CD4-positive, alpha-beta T cell (primary cell): Measurements from ENCODE around the gene GLDN. TPM values are rescaled to one million over a fixed set of nuclear protein-coding genes. Genes with fewer than 3 reads are reported as not detected.

ENCODE experiments used
- ATAC-seq: fragments of 200-7000 bp; cut with Tn5 transposase; one replicate; pipeline ENCODE4 v1.10.0; 2022; ENCODE audit warnings: mild to moderate bottlenecking; ENCODE audit not compliant: poor library complexity
- CTCF ChIA-PET: fragments of 350-600 bp; sonication (Branson Sonifier 250); formaldehyde crosslinking; loops from one replicate; lab custom pipeline; 2021; ENCODE audit warnings: antibody characterized with exemption, inconsistent platforms; lab: Charles Lee
- POLR2A ChIA-PET: fragments of 350-600 bp; sonication (Branson Sonifier 250); formaldehyde crosslinking; loops from one replicate; lab custom pipeline; 2021; ENCODE audit warnings: antibody characterized with exemption, inconsistent platforms; lab: Charles Lee
- DNase-seq, 14 experiments: peaks; one replicate each; pipeline ENCODE4 v3.0.0-alpha.2; 2013 to 2020; ENCODE audit warnings: mixed read lengths in 2 of 14
- H3K27ac ChIP-seq, 2 donors: one replicate each; pipeline versions ENCODE4 v1.5.1 to v1.7.0; 2013; ENCODE audit warnings: low read length in 2 of 2, low read depth in 1 of 2, mild to moderate bottlenecking in 1 of 2
- H3K27me3 ChIP-seq, 2 experiments: 1 replicate in 1 of 2; 2 replicates in 1 of 2; pipeline versions ENCODE4 v1.6.1 to v1.7.0; 2013; ENCODE audit warnings: low read length in 2 of 2, control low read depth in 1 of 2, mild to moderate bottlenecking in 1 of 2, moderate library complexity in 1 of 2; ENCODE audit not compliant: insufficient read depth in 2 of 2, control insufficient read depth in 1 of 2
- H3K36me3 ChIP-seq: one replicate; pipeline ENCODE4 v1.6.1; 2013; ENCODE audit warnings: low read length, control low read depth; ENCODE audit not compliant: insufficient read depth
- H3K4me1 ChIP-seq: one replicate; pipeline ENCODE4 v1.6.1; 2013; ENCODE audit warnings: low read length, control low read depth; ENCODE audit not compliant: insufficient read depth
- H3K4me3 ChIP-seq: one replicate; pipeline ENCODE4 v1.5.1; 2013; ENCODE audit warnings: mild to moderate bottlenecking, low read length, moderate library complexity
- H3K9me3 ChIP-seq, 2 experiments: 1 replicate in 1 of 2; 2 replicates in 1 of 2; pipeline versions ENCODE4 v1.6.1 to v1.7.0; 2013; ENCODE audit warnings: low read length in 2 of 2, mild to moderate bottlenecking in 2 of 2, control low read depth in 1 of 2, moderate library complexity in 1 of 2; ENCODE audit not compliant: control insufficient read depth in 1 of 2, insufficient read depth in 1 of 2
- H3K27ac Mint-ChIP-seq: one replicate; pipeline ENCODE4 v1.8.0; 2020; ENCODE audit warnings: mixed read lengths
- H3K27me3 Mint-ChIP-seq: one replicate; pipeline ENCODE4 v1.8.0; 2021; ENCODE audit warnings: mixed read lengths
- H3K36me3 Mint-ChIP-seq: one replicate; pipeline ENCODE4 v1.8.0; 2021; ENCODE audit warnings: low read depth, mixed read lengths
- H3K4me1 Mint-ChIP-seq: one replicate; pipeline ENCODE4 v1.8.0; 2021; ENCODE audit warnings: low read depth, mixed read lengths
- H3K4me3 Mint-ChIP-seq: one replicate; pipeline ENCODE4 v1.8.0; 2020; ENCODE audit warnings: mild to moderate bottlenecking, mixed read lengths
- H3K9me3 Mint-ChIP-seq: one replicate; pipeline ENCODE4 v1.8.0; 2020; ENCODE audit warnings: mixed read lengths
- CTCF ChIP-seq: fragments of 200-600 bp; IDR thresholded peaks from one replicate; pipeline ENCODE4 v1.8.0; 2022; ENCODE audit warnings: antibody characterized with exemption, mild to moderate bottlenecking
- intact Hi-C, 2 experiments: fragments of 100-400 bp; cut with DNase I in 1 of 2; cut with micrococcal nuclease in 1 of 2; formaldehyde crosslinking; loops; one replicate each; pipeline versions ENCODE4 v1.15.1 to v1.9.0; 2023 to 2025; cut with DNase I, micrococcal nuclease
- total RNA-seq, 174 experiments: library from RNA in 2 of 174; stranded (reverse) in 2 of 174; gene quantifications; one replicate each; pipeline ENCODE4 v1.2.3 and lab custom pipeline; 2021 to 2026

The GLDN gene
- total RNA-seq, 2 experiments from 2014 or later, result not detected

GRCh38 chr15:51334011-51334451, 7.4 kb upstream of the GLDN start:
- Histone ChIP-seq H3K9me3 (no peaks in the 10 kb centered on the region), H3K4me3 (no peak overlapping the region), H3K4me1 (no peaks in the 10 kb centered on the region), H3K36me3 (no peaks in the 10 kb centered on the region), H3K27me3 (peaks cover 0 to 3% of the 10 kb centered on the region in 2 experiments), H3K27ac (no peak overlapping the region)
- no peak overlapping the region for H3K4me3 Mint-ChIP-seq
- H3K36me3 Mint-ChIP-seq, result no peaks in the 10 kb centered on the region
- intact Hi-C loops, result no loop called here
- no peaks in the 10 kb centered on the region for H3K9me3 Mint-ChIP-seq
- no peak overlapping the region for H3K27ac Mint-ChIP-seq
- H3K27me3 Mint-ChIP-seq, result peaks cover 14% of the 10 kb centered on the region
- ChIA-PET POLR2A (no interaction called here), CTCF (no interaction called here)
- DNase-seq (peak in 1 of 14 experiments; percentile 9), ATAC-seq (no peak)
- TF ChIP-seq CTCF, result no peak
- H3K4me1 Mint-ChIP-seq, result no peaks in the 10 kb centered on the region

GRCh38 chr15:51335087-51335486, 6.4 kb upstream of the GLDN start:
- ATAC-seq (no peak), DNase-seq (no peak)
- no peaks in the 10 kb centered on the region for H3K4me1 ChIP-seq
- no peak for TF ChIP-seq CTCF
- intact Hi-C loops, result no loop called here
- no peaks in the 10 kb centered on the region for H3K36me3 ChIP-seq
- H3K27me3 ChIP-seq, result peaks cover 0 to 3% of the 10 kb centered on the region in 2 experiments
- H3K27ac ChIP-seq, result no peak overlapping the region
- H3K4me1 Mint-ChIP-seq, result no peaks in the 10 kb centered on the region
- H3K27ac Mint-ChIP-seq, result no peak overlapping the region
- H3K9me3 ChIP-seq, result no peaks in the 10 kb centered on the region
- ChIA-PET CTCF (no interaction called here), POLR2A (no interaction called here)
- no peak overlapping the region for H3K4me3 Mint-ChIP-seq
- no peaks in the 10 kb centered on the region for H3K36me3 Mint-ChIP-seq
- no peaks in the 10 kb centered on the region for H3K9me3 Mint-ChIP-seq
- no peak overlapping the region for H3K4me3 ChIP-seq
- peaks cover 18% of the 10 kb centered on the region for H3K27me3 Mint-ChIP-seq

- no peaks in the 10 kb centered on the region for H3K36me3 Mint-ChIP-seq
- no peaks in the 10 kb centered on the region for H3K9me3 ChIP-seq
- peaks cover 25% of the 10 kb centered on the region for H3K27me3 Mint-ChIP-seq
- peaks cover 2 to 3% of the 10 kb centered on the region in 2 experiments for H3K27me3 ChIP-seq
- DNase-seq (peak in 1 of 14 experiments; percentile 3), ATAC-seq (no peak)
- no peak overlapping the region for H3K27ac ChIP-seq
- H3K27ac Mint-ChIP-seq, result no peak overlapping the region
- no peak for TF ChIP-seq CTCF
- no peak overlapping the region for H3K4me3 Mint-ChIP-seq
- no peaks in the 10 kb centered on the region for H3K36me3 ChIP-seq
- intact Hi-C loops, result no loop called here
- no peaks in the 10 kb centered on the region for H3K4me1 ChIP-seq
- ChIA-PET CTCF (no interaction called here), POLR2A (no interaction called here)
- no peaks in the 10 kb centered on the region for H3K4me1 Mint-ChIP-seq
- H3K4me3 ChIP-seq, result no peak overlapping the region
- no peaks in the 10 kb centered on the region for H3K9me3 Mint-ChIP-seq
Observed at GRCh38 chr15:51335538-51336410, 5.7 kb upstream of the GLDN start.
